CD8-positive, alpha-beta memory T cell (primary cell): Measurements from ENCODE around the gene SLC30A7. TPM values are rescaled to one million over a fixed set of nuclear protein-coding genes. Genes with fewer than 3 reads are reported as not detected.

Experiments used
- CTCF ChIA-PET: fragments of 350-600 bp; sonication (Branson Sonifier 250); formaldehyde crosslinking; loops from one replicate; lab custom pipeline; 2021; ENCODE audit warnings: antibody characterized with exemption; lab: Charles Lee
- POLR2A ChIA-PET: fragments of 350-600 bp; sonication (Branson Sonifier 250); formaldehyde crosslinking; loops from one replicate; lab custom pipeline; 2021; ENCODE audit warnings: antibody characterized with exemption; lab: Charles Lee
- DNase-seq, 5 donors: peaks; one replicate each; pipeline versions ENCODE4 v3.0.0 to v3.0.0-alpha.2; 2020 to 2022; ENCODE audit warnings: mixed read lengths in 1 of 5
- H3K27ac ChIP-seq: one replicate; pipeline ENCODE4 v1.7.0; 2013; ENCODE audit warnings: low read depth, mild to moderate bottlenecking, low read length, moderate library complexity
- H3K27me3 ChIP-seq: 2 replicates; pipeline ENCODE4 v1.7.0; 2013; ENCODE audit warnings: low read length, mild to moderate bottlenecking; ENCODE audit not compliant: insufficient read depth, poor library complexity, severe bottlenecking
- H3K36me3 ChIP-seq: 2 replicates; pipeline ENCODE4 v1.7.0; 2013; ENCODE audit warnings: mild to moderate bottlenecking, low read length, moderate library complexity; ENCODE audit not compliant: insufficient read depth
- H3K4me1 ChIP-seq: 2 replicates; pipeline ENCODE4 v1.7.0; 2013; ENCODE audit warnings: mild to moderate bottlenecking, low read length, moderate library complexity; ENCODE audit not compliant: insufficient read depth
- H3K4me3 ChIP-seq: 2 replicates; pipeline ENCODE4 v1.7.0; 2013; ENCODE audit warnings: mild to moderate bottlenecking, low read length
- H3K9me3 ChIP-seq: 2 replicates; pipeline ENCODE4 v1.7.0; 2013; ENCODE audit warnings: mild to moderate bottlenecking, low read length
- H3K27ac Mint-ChIP-seq, 8 donors: one replicate each; pipeline ENCODE4 v1.8.0; 2020 to 2021; ENCODE audit warnings: mixed read lengths in 8 of 8, mild to moderate bottlenecking in 6 of 8, inconsistent platforms in 3 of 8, moderate library complexity in 3 of 8
- H3K27me3 Mint-ChIP-seq, 2 donors: one replicate each; pipeline ENCODE4 v1.8.0; 2020 to 2021; ENCODE audit warnings: mixed read lengths in 2 of 2, mild to moderate bottlenecking in 1 of 2, moderate library complexity in 1 of 2
- H3K36me3 Mint-ChIP-seq, 3 donors: one replicate each; pipeline ENCODE4 v1.8.0; 2020 to 2021; ENCODE audit warnings: mixed read lengths in 3 of 3, inconsistent platforms in 1 of 3, mild to moderate bottlenecking in 1 of 3
- H3K4me1 Mint-ChIP-seq, 3 donors: one replicate each; pipeline ENCODE4 v1.8.0; 2020 to 2021; ENCODE audit warnings: mixed read lengths in 3 of 3, inconsistent platforms in 1 of 3, mild to moderate bottlenecking in 1 of 3
- H3K4me3 Mint-ChIP-seq, 7 donors: one replicate each; pipeline ENCODE4 v1.8.0; 2020 to 2021; ENCODE audit warnings: mixed read lengths in 7 of 7, mild to moderate bottlenecking in 6 of 7, moderate library complexity in 4 of 7, inconsistent platforms in 2 of 7
- H3K9me3 Mint-ChIP-seq, 5 donors: one replicate each; pipeline ENCODE4 v1.8.0; 2020 to 2022; ENCODE audit warnings: mixed read lengths in 5 of 5, mild to moderate bottlenecking in 3 of 5, moderate library complexity in 2 of 5, inconsistent platforms in 1 of 5
- polyA plus RNA-seq: library from polyadenylated mRNA; unstranded; fragments of 300-500 nt; fragmentation: Illumina TruSeq; gene quantifications from one replicate; pipeline ENCODE4 v1.2.3, GENCODE V29; 2021
- total RNA-seq, 2 experiments: library from RNA; stranded (reverse); gene quantifications; one replicate each; pipeline ENCODE4 v1.2.3, GENCODE V29; 2021

Gene SLC30A7
- total and polyA plus RNA-seq, 3 experiments from 2014 or later, result 12.7 to 47.4 (median 47.0) TPM

- H3K27ac ChIP-seq, result no peak overlapping the region
- Mint-ChIP-seq H3K4me1 (peaks cover 56 to 77% (median 71%) of the 10 kb centered on the region in 3 donors), H3K36me3 (peaks cover 12 to 32% (median 12%) of the 10 kb centered on the region in 3 donors), H3K27me3 (no peaks in the 10 kb centered on the region), H3K9me3 (no peaks in the 10 kb centered on the region), H3K4me3 (no peak overlapping the region), H3K27ac (peak overlapping the region in 1 of 8 donors; percentile 12)
- DNase-seq, result no peak
- no peaks in the 10 kb centered on the region for H3K27me3 ChIP-seq
- POLR2A ChIA-PET, result interaction anchor here (0.5 kb wide), 1 partner anchor 208 kb away, joined by 4 read pairs; no protein-coding TSS in a partner anchor
- CTCF ChIA-PET, result interaction anchor here (1.3 to 1.4 kb wide), 2 partner anchors 96 to 208 kb away, joined by 3 read pairs; no protein-coding TSS in a partner anchor
- H3K4me1 ChIP-seq, result peaks cover 44% of the 10 kb centered on the region
- no peaks in the 10 kb centered on the region for H3K36me3 ChIP-seq
- no peaks in the 10 kb centered on the region for H3K9me3 ChIP-seq
- no peak overlapping the region for H3K4me3 ChIP-seq
These were observed 135.0 kb downstream of the SLC30A7 start for GRCh38 chr1:101030881-101031280.

Other genes with a start within 250 kb of the SLC30A7 start
- 1 to 10 TPM; 3.5 to 4.0 TPM for gene VCAM1, start 176.3 kb upstream of the SLC30A7 start, total RNA-seq
- gene VCAM1, start 176.3 kb upstream of the SLC30A7 start, polyA plus RNA-seq, result 0.51 TPM
- 10 to 100 TPM; 11.5 to 12.9 TPM for gene EXTL2, start 1.2 kb upstream of the SLC30A7 start, total RNA-seq
- gene EXTL2, start 1.2 kb upstream of the SLC30A7 start, polyA plus RNA-seq, result 3.2 TPM
- 10 to 100 TPM; 58.5 to 68.6 TPM for gene DPH5, start 129.7 kb downstream of the SLC30A7 start, total RNA-seq
- gene DPH5, start 129.7 kb downstream of the SLC30A7 start, polyA plus RNA-seq, result 38.6 TPM